Common myeloid progenitor, CD34-positive (primary cell): ENCODE results near the gene BLTP3B.
"Not testable (repeated sequence)": the region's sequence is repeated elsewhere in the genome, so short reads cannot be mapped to it uniquely, and the experiment has no call there.

Source experiments
- CTCF ChIA-PET: fragments of 350-600 bp; sonication (Branson Sonifier 250); formaldehyde crosslinking; loops from one replicate; lab custom pipeline; 2021; ENCODE audit warnings: antibody characterized with exemption; lab: Charles Lee
- POLR2A ChIA-PET: fragments of 350-600 bp; sonication (Branson Sonifier 250); formaldehyde crosslinking; loops from one replicate; lab custom pipeline; 2021; ENCODE audit warnings: antibody characterized with exemption; lab: Charles Lee
- DNase-seq, 3 donors: peaks; one replicate each; pipeline versions ENCODE4 v3.0.0 to v3.0.0-alpha.2; 2013
- H3K27ac ChIP-seq, 2 experiments: 1 replicate in 1 of 2; 2 replicates in 1 of 2; pipeline ENCODE4 v1.7.0; 2013; ENCODE audit warnings: inconsistent platforms in 2 of 2, low read length in 2 of 2, mild to moderate bottlenecking in 2 of 2, low read depth in 1 of 2, moderate library complexity in 1 of 2; ENCODE audit not compliant: severe bottlenecking in 2 of 2, insufficient read depth in 1 of 2, poor library complexity in 1 of 2
- H3K27me3 ChIP-seq, 5 experiments: replicated peaks in 2 of 5; 1 replicate in 3 of 5; 2 replicates in 2 of 5; pipeline versions ENCODE4 v1.6.1 to v1.7.0; 2013; ENCODE audit warnings: low read length in 4 of 5, mild to moderate bottlenecking in 2 of 5, moderate library complexity in 2 of 5, inconsistent platforms in 1 of 5; ENCODE audit not compliant: insufficient read depth in 5 of 5, control insufficient read depth in 4 of 5
- H3K36me3 ChIP-seq, 4 experiments: 1 replicate in 2 of 4; 2 replicates in 2 of 4; pipeline versions ENCODE4 v1.6.1 to v1.7.0; 2013; ENCODE audit warnings: low read length in 3 of 4, control low read depth in 1 of 4, mild to moderate bottlenecking in 1 of 4; ENCODE audit not compliant: control insufficient read depth in 4 of 4, insufficient read depth in 4 of 4
- H3K4me1 ChIP-seq, 4 experiments: 1 replicate in 3 of 4; 2 replicates in 1 of 4; pipeline versions ENCODE4 v1.6.1 to v1.7.1; 2013; ENCODE audit warnings: low read length in 3 of 4, mild to moderate bottlenecking in 3 of 4, control low read depth in 1 of 4, inconsistent platforms in 1 of 4, moderate library complexity in 1 of 4; ENCODE audit not compliant: control insufficient read depth in 4 of 4, insufficient read depth in 4 of 4; ENCODE audit errors: control extremely low read depth in 1 of 4
- H3K4me3 ChIP-seq, 7 experiments: 1 replicate in 4 of 7; 2 replicates in 3 of 7; pipeline versions ENCODE4 v1.5.1 to v1.7.0; 2013; ENCODE audit warnings: mild to moderate bottlenecking in 7 of 7, low read length in 6 of 7, moderate library complexity in 6 of 7, inconsistent platforms in 2 of 7, low read depth in 2 of 7, control low read depth in 1 of 7; ENCODE audit not compliant: insufficient read depth in 4 of 7, control insufficient read depth in 1 of 7; ENCODE audit errors: extremely low read depth in 1 of 7
- H3K9me3 ChIP-seq, 5 experiments: 1 replicate in 4 of 5; 2 replicates in 1 of 5; pipeline versions ENCODE4 v1.6.1 to v1.7.1; 2013; ENCODE audit warnings: low read length in 4 of 5, mild to moderate bottlenecking in 2 of 5, inconsistent platforms in 1 of 5, low read depth in 1 of 5, moderate library complexity in 1 of 5; ENCODE audit not compliant: control insufficient read depth in 4 of 5, insufficient read depth in 2 of 5; ENCODE audit errors: control extremely low read depth in 1 of 5
- WGBS: methylation state at CpG from one replicate; pipeline ENCODE4 v1.1.5; 2013; ENCODE audit not compliant: insufficient coverage; 5-methylcytosine and 5-hydroxymethylcytosine counted together

Gene BLTP3B

DNA sequence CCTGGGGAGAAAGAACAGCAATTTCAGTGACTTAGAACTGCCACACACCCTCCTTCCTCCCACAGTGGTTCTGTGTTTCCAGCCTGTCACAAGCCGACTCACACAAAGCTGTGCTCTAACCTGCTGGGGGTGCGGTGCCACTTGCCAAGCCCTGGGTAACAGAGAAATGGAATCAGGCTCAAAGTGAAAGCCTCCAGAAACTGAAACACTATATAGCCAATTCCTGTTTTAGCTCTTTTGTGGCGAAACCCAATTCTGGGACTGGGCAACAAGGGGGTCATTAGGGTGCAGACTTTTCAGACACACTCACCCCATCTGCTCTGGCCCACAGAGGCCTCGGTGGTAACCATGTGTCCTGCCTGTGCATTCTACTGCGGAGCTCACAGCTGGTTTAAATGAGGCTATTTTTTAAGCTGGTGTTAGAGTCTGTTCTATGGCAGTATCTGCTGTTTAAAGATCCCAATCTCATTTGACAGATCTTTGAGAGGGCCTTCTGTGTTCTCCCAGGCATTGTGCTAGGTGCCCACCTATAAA is 42.8 kb upstream of the BLTP3B start:
- H3K36me3 ChIP-seq: peaks cover 0 to 2% (median under 1%) of the 10 kb centered on the region in 4 experiments
- ChIA-PET POLR2A (interaction anchor here (0.6 kb wide), 1 partner anchor 10 kb away, joined by 3 read pairs; no protein-coding TSS in a partner anchor), CTCF (interaction anchor here (1.2 to 1.7 kb wide), 2 partner anchors 10 to 47 kb away, joined by 3 to 5 read pairs; no protein-coding TSS in a partner anchor)
- H3K27ac ChIP-seq: no peak overlapping the region
- H3K4me3 ChIP-seq: no peak overlapping the region
- no peaks in the 10 kb centered on the region for H3K9me3 ChIP-seq
- H3K4me1 ChIP-seq: peaks cover 0 to 8% (median 0%) of the 10 kb centered on the region in 4 experiments
- 85% methylated on average over 3 of the region's 5 CpGs for WGBS
- no peak for DNase-seq
- no peaks in the 10 kb centered on the region for H3K27me3 ChIP-seq

DNA sequence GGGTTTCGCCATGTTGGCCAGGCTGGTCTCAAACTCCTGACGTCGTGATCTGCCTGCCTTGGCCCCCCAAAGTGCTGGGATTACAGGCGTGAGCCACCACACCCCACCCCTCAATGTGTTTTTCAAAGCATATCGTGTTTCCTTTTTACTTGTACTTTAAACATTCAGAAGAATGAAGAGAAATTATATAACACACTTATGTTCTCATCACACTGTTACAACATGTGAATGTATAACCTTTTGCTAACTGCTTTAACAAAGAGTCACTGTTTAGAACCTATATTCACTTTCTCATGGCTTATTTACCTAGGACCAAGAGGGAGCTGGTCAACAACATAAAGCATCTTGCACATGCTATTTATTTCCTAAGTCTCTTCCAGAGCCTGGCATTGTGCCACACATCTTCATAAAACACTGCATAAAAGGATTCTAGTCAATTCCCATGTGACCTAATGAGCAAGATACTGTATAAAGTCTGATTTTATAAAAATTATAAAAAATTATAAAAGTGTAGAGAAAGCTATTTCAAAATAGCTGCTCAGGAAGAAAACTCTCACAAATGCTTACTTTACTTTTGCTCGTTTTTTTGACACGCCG is 42.0 kb upstream of the BLTP3B start:
- peaks cover 0 to 2% (median 0%) of the 10 kb centered on the region in 4 experiments for H3K36me3 ChIP-seq
- POLR2A ChIA-PET: no interaction called here
- no peaks in the 10 kb centered on the region for H3K27me3 ChIP-seq
- H3K9me3 ChIP-seq: no peaks in the 10 kb centered on the region
- CTCF ChIA-PET: interaction anchor here (1.2 to 1.7 kb wide), 2 partner anchors 11 to 46 kb away, joined by 3 to 5 read pairs; no protein-coding TSS in a partner anchor
- H3K27ac ChIP-seq: no peak overlapping the region
- no peak for DNase-seq
- peaks cover 0 to 6% (median under 1%) of the 10 kb centered on the region in 4 experiments for H3K4me1 ChIP-seq
- WGBS: 98% methylated on average over 7 of the region's 8 CpGs
- no peak overlapping the region for H3K4me3 ChIP-seq

DNA sequence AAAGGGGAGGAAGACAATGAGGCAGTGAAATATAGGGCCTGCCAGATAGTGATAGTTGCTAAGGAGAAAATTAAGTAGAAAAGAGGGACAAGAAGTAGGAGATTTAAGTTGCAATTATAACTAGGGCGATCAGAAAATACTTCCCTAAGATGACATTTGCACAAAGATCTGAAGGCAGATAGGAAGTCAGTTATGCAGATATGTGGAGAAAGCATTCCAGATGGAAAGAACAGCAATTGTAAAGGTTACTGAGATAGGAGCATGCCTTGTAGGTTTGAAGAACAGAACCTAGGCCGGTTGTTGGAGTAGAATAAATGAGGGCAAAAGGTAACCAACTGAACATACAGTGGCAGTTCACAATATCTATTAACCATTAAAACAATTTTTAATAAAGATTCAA is 36.6 kb upstream of the BLTP3B start:
- H3K36me3 ChIP-seq: peaks cover 0 to under 1% (median 0%) of the 10 kb centered on the region in 4 experiments
- no peak for DNase-seq
- ChIA-PET POLR2A (no interaction called here), CTCF (no interaction called here)
- no peaks in the 10 kb centered on the region for H3K27me3 ChIP-seq
- no peak overlapping the region for H3K27ac ChIP-seq
- no peaks in the 10 kb centered on the region for H3K9me3 ChIP-seq
- H3K4me1 ChIP-seq: peaks cover 0 to 2% (median 0%) of the 10 kb centered on the region in 4 experiments
- H3K4me3 ChIP-seq: no peak overlapping the region
- 60% methylated on average over 1 of the region's 2 CpGs for WGBS

DNA sequence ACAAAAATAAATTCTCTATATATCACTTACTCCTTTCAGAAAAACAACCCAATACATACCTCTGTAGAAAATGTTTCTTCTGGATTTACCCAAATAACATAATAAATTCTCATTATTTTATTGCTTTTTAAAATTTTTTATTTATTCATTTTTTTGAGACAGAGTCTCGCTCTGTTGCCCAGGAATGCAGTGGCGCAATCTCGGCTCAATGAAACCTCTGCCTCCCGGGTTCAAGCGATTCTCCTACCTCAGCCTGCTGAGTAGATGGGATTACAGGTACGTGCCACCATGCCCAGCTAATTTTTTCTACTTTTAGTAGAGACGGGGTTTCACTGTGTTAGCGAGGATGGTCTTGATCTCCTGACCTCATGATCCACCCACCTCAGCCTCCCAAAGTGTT is 33.8 kb upstream of the BLTP3B start:
- H3K9me3 ChIP-seq, DNase-seq, H3K4me3 ChIP-seq, H3K27me3 ChIP-seq, POLR2A ChIA-PET, CTCF ChIA-PET, H3K4me1 ChIP-seq, H3K27ac ChIP-seq: not testable (repeated sequence)
- 93% methylated on average over 8 of the region's 8 CpGs for WGBS
- peaks cover 0 to 12% (median 4%) of the 10 kb centered on the region in 4 experiments for H3K36me3 ChIP-seq

DNA sequence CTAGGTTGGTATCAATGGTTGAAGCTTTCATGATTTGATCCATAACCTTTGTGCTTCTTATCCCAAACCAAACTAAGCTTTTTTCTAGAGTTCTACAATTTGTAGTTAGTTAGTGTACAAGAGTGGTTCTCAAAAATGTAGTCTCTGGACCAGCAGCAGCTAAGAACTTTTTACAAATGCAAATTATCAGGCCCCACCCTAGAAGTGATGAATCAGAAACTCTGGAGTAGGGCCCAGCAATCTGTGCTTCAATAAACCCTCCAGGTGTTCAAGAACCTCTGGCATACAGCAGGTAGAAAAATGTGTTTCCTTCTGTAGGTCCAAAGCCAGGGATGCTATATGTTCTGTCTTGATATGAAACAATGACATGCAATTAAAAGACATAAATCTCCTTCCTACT is 31.8 kb upstream of the BLTP3B start:
- H3K4me1 ChIP-seq: no peaks in the 10 kb centered on the region
- POLR2A ChIA-PET: no interaction called here
- no peak overlapping the region for H3K4me3 ChIP-seq
- H3K36me3 ChIP-seq: peaks cover 0 to 12% (median 4%) of the 10 kb centered on the region in 4 experiments
- DNase-seq: no peak
- H3K27ac ChIP-seq: no peak overlapping the region
- peaks cover 0 to 8% (median 0%) of the 10 kb centered on the region in 5 experiments for H3K9me3 ChIP-seq
- CTCF ChIA-PET: interaction anchor here (1.1 kb wide), 1 partner anchor 20 kb away, joined by 4 read pairs; no protein-coding TSS in a partner anchor
- H3K27me3 ChIP-seq: no peaks in the 10 kb centered on the region

DNA sequence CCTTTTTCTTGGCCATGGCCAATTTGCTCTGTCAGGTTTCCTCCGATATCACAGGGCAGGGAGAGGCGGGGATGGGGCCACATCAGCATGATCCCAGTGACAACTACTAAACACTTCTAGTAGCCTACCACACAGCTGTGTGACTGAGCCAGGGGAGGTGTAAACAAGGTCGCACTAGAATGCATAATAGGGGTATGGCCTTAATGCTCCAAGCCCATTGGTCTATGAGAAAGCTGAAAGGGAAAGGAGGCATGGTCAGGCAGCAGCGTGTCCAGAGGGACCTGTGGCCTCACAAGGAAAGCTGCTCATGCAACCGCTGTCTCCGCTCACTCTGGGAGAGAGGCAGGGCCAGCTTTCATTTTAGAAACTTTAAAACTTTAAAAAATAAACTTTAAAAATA is 30.4 kb upstream of the BLTP3B start:
- Histone ChIP-seq H3K27me3 (no peaks in the 10 kb centered on the region), H3K36me3 (peaks cover 0 to 12% (median 4%) of the 10 kb centered on the region in 4 experiments), H3K27ac (no peak overlapping the region), H3K4me1 (no peaks in the 10 kb centered on the region), H3K4me3 (no peak overlapping the region), H3K9me3 (peaks cover 0 to 8% (median 0%) of the 10 kb centered on the region in 5 experiments)
- ChIA-PET POLR2A (no interaction called here), CTCF (interaction anchor here (1.1 kb wide), 1 partner anchor 20 kb away, joined by 3 read pairs; no protein-coding TSS in a partner anchor)
- no peak for DNase-seq
- 100% methylated on average over 2 of the region's 6 CpGs for WGBS

DNA sequence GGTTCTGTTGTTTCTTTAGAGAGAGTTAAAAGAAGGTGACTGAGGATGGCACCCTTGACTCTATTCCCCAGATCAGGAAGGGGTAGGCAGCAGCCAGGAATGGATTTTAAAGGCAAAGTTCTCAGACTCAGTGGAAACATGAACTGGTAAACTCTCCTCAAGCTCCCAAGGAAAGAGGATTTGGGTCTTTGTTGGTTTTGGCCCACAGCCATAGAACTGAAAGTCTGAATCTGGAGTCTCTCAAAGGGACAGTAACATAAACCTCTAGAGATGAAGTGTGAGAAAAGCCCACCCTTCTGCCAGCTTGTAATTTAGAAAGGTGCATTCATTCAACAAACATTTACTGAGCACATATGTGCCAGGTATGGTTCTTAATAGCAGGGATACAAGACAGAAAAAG is 28.6 kb upstream of the BLTP3B start:
- POLR2A ChIA-PET: interaction anchor here (0.6 kb wide), 1 partner anchor 97 kb away, joined by 4 read pairs; no protein-coding TSS in a partner anchor
- no peaks in the 10 kb centered on the region for H3K4me1 ChIP-seq
- no peak overlapping the region for H3K4me3 ChIP-seq
- H3K36me3 ChIP-seq: peaks cover 0 to 12% (median 4%) of the 10 kb centered on the region in 4 experiments
- DNase-seq: no peak
- CTCF ChIA-PET: no interaction called here
- H3K9me3 ChIP-seq: peaks cover 0 to 8% (median 0%) of the 10 kb centered on the region in 5 experiments
- H3K27ac ChIP-seq: no peak overlapping the region
- H3K27me3 ChIP-seq: no peaks in the 10 kb centered on the region
